Lower leg skin (tissue), 4 donors: Measurements from ENCODE around the gene SLC25A14. TPM values are rescaled to one million over a fixed set of nuclear protein-coding genes. Genes with fewer than 3 reads are reported as not detected.

Experiments
- DNase-seq, 2 donors: peaks; one replicate each; pipeline ENCODE4 v3.0.0-alpha.2; 2019; ENCODE audit warnings: low spot score in 2 of 2
- H3K4me3 ChIP-seq: fragments of 200-600 bp; sonication (generic); 2 replicates; pipeline ENCODE4 v1.5.1; 2017; ENCODE audit warnings: mild to moderate bottlenecking, low read depth; ENCODE audit not compliant: poor library complexity, severe bottlenecking
- POLR2A ChIP-seq, 2 donors: fragments of 450-650 bp; IDR thresholded peaks; one replicate each; pipeline ENCODE4 v1.6.1; 2016 to 2017; ENCODE audit warnings: antibody characterized with exemption in 2 of 2, mild to moderate bottlenecking in 1 of 2, moderate library complexity in 1 of 2
- WGBS, 2 donors: methylation state at CpG; one replicate each; pipeline ENCODE4 v1.1.5; 2018; 5-methylcytosine and 5-hydroxymethylcytosine counted together
- intact Hi-C: fragments of 100-400 bp; cut with DNase I; formaldehyde crosslinking; loops from one replicate; pipeline ENCODE4 v1.15.0; 2023; ENCODE audit warnings: low total_unique reads
- total RNA-seq, 4 donors: library from RNA; depleted of rRNA; stranded (reverse); fragments of >200 nt; gene quantifications; one replicate each; pipeline ENCODE4 v1.1.0, GENCODE V29; 2016
- TF ChIP-seq, protein P1 (sequence below), 3 donors: fragments of 450-650 bp; IDR thresholded peaks; one replicate each; pipeline ENCODE4 v1.5.1; 2016; ENCODE audit warnings: antibody characterized with exemption in 3 of 3, mild to moderate bottlenecking in 3 of 3, moderate library complexity in 2 of 3

SLC25A14 gene
- total RNA-seq, 4 donors from 2014 or later = 4.0 to 14.9 (median 8.9) TPM

DNA sequence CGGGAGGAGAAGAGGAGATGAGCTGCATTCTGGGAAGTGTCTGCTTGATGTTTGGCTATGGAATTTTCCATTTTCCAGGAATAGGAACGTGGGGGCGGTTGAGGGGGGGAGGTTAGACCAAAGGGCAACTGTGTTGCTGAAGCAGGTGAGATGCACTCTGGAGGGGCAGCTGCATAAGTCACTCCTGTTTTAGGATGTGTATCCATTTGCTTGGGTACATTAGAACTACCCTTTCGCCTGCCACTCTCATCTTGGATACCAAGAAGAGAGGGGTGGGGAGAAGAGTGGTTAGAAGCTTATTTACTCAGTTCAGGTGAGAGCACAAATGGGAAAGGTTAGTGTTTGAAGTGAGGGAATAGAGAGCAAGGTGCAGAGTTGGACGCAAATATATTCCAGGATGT is 46.7 kb downstream of the SLC25A14 start:
- H3K4me3 ChIP-seq = no peak overlapping the region
- DNase-seq = no peak
- WGBS, 2 donors = 65 to 87% methylated on average over 5 of the region's 5 CpGs
- intact Hi-C loops = no loop called here
- no peak for TF ChIP-seq POLR2A (IDR thresholded peaks at IDR 0.05)
- TF ChIP-seq, protein P1, sequence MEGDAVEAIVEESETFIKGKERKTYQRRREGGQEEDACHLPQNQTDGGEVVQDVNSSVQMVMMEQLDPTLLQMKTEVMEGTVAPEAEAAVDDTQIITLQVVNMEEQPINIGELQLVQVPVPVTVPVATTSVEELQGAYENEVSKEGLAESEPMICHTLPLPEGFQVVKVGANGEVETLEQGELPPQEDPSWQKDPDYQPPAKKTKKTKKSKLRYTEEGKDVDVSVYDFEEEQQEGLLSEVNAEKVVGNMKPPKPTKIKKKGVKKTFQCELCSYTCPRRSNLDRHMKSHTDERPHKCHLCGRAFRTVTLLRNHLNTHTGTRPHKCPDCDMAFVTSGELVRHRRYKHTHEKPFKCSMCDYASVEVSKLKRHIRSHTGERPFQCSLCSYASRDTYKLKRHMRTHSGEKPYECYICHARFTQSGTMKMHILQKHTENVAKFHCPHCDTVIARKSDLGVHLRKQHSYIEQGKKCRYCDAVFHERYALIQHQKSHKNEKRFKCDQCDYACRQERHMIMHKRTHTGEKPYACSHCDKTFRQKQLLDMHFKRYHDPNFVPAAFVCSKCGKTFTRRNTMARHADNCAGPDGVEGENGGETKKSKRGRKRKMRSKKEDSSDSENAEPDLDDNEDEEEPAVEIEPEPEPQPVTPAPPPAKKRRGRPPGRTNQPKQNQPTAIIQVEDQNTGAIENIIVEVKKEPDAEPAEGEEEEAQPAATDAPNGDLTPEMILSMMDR (IDR thresholded peaks at IDR 0.05) = no peak

DNA sequence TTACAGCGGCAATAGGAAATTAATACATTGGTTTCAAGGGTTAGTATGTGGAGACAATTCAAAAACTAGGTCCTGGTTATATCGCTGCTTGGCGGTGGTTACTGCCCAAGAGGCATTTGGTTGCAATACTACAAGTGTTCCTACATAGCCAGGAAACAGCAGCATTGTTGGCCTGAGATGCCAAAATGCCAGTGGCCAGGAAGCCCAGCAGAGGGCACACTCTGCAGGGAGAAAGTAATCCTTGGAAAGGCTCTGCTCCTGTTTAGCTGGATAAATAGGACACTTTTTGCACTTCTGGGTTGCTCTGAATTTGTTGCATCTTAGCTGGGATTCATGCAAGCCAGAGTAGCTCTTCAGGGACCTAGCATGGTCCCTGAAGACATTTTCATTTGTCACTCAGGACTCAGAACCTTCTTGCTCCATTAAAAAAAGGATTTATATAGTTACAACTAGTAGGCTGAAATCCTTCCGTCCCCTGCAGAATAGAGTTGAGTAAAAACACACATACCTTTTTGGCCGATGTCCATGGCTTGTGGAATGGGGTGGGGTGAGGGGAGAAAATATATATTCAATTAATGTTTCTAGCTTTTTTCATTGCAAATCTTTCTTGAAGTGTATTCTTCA is 53.8 kb downstream of the SLC25A14 start:
- no peak for DNase-seq
- TF ChIP-seq, protein P1 (IDR thresholded peaks at IDR 0.05) = no peak
- TF ChIP-seq POLR2A (IDR thresholded peaks at IDR 0.05) = no peak
- WGBS, 2 donors = 20 to 34% methylated on average over 5 of the region's 5 CpGs
- H3K4me3 ChIP-seq = no peak overlapping the region
- intact Hi-C loops = loop anchor here (10.0 kb wide), 1 partner anchor 521 kb away; no protein-coding TSS in a partner anchor

DNA sequence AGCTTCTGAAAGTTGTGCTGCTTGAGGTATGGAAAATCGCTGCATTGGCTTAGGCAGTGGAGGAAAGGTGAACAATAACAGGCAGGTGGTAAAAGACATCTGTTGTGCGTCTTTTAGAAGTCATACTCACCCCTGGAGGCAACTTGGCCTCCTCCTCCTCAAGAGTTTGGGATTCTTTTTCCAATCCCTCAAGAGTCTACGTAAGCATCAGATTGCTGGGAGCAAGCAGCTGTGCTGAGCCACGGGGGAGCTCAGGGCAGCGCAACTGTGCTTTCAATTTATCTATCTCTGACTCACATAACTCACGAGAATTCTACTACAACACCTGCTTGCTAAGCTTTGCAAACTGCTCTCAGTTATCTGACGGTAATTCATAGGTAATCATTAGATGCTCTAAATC is 55.6 kb downstream of the SLC25A14 start:
- no peak for DNase-seq
- H3K4me3 ChIP-seq = no peak overlapping the region
- WGBS, 2 donors = 44 to 45% methylated on average over 7 of the region's 7 CpGs
- intact Hi-C loops = loop anchor here (10.0 kb wide), 1 partner anchor 519 kb away; no protein-coding TSS in a partner anchor
- no peak for TF ChIP-seq POLR2A (IDR thresholded peaks at IDR 0.05)
- TF ChIP-seq, protein P1 (IDR thresholded peaks at IDR 0.05) = no peak

DNA sequence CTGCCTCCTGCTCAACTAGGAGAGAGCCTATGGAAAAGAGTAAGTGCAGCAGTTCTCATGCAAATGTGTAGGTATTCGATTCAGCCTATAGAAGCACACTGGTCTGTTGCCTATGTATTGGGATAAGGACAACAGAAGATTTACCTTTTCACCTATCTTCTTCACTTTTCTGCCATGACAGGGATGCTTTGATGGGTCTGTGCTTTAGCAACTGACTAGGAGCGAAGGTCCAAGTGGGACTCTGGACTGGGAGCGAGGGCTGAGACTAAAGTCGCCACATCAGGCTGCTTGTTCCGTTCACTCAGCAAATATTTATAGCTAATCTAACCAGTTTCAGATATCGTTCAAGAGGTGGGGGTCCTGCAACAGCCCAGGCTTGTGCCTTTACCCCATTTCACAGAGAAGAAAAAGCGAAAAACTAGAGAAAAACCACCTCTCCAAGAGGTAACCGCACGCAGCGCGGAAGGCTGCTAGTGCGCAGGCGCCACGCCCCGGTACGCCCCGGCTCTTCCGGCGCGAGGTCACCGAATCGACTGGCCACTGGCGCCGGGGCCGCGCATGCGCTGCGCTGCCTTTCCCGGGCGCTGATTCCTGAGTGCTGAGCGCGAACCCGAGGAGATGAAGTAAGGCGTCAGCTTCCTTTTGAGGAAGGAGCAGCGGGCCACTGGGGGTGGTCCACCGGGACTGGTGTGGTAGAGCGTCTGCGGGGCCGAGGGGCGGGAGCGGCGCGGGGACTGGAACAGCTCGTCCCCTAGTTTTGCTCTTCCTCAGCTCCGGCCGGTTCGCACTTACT is 61.9 kb downstream of the SLC25A14 start, which contains the start of gene RBMX2:
TSS of gene RBMX2 (plus strand) at position 573 of the 793 bp plus-strand sequence. CDS start at position 619, 46 bp downstream.
- DNase-seq = peak; percentile 56 to 91
- TF ChIP-seq POLR2A (IDR thresholded peaks at IDR 0.05) = no peak
- TF ChIP-seq, protein P1 (IDR thresholded peaks at IDR 0.05) = no peak
- intact Hi-C loops = no loop called here
- H3K4me3 ChIP-seq = peak within 1 kb of the TSS; percentile 38
- WGBS, 2 donors = 2 to 45% methylated on average over 19 to 39 of the region's 47 CpGs

DNA sequence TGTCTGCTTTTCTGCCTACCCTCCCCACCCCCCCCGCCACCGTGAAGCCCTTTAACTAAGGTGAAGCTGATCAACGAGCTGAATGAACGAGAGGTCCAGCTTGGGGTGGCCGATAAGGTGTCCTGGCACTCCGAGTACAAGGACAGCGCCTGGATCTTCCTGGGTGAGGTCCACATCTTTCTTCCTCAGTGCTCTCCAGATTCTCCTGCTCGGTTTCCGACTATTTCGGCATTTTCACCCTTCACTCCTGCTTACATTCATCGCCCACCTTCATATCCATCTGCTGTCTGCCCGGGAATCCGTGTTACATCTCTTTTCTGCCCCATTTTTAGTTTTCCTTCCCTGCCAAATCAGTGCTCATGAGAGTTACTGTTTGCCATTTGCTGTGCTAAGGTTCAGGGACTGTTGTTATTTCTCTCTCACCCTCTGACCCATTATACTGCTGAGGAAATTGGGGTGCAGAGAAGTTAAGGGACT is 62.5 kb downstream of the SLC25A14 start:
- peak overlapping the region; percentile 38 for H3K4me3 ChIP-seq
- WGBS, 2 donors = 0 to 28% methylated on average over 12 to 13 of the region's 13 CpGs
- TF ChIP-seq, protein P1 (IDR thresholded peaks at IDR 0.05) = no peak
- no peak for TF ChIP-seq POLR2A (IDR thresholded peaks at IDR 0.05)
- no peak for DNase-seq
- intact Hi-C loops = no loop called here
